Naive thymus-derived CD4-positive, alpha-beta T cell (primary cell): ENCODE results near the gene MKRN2OS. TPM values are rescaled to one million over a fixed set of nuclear protein-coding genes. Genes with fewer than 3 reads are reported as not detected.

Source experiments
- ATAC-seq: fragments of 150-1000 bp; cut with Tn5 transposase; 2 replicates; pipeline ENCODE4 v1.10.0; 2021; ENCODE audit warnings: mild to moderate bottlenecking, moderate library complexity
- CTCF ChIA-PET: fragments of 350-600 bp; sonication (Branson Sonifier 250); formaldehyde crosslinking; loops from one replicate; lab custom pipeline; 2021; ENCODE audit warnings: antibody characterized with exemption; lab: Charles Lee
- POLR2A ChIA-PET: fragments of 350-600 bp; sonication (Branson Sonifier 250); formaldehyde crosslinking; loops from one replicate; lab custom pipeline; 2021; ENCODE audit warnings: antibody characterized with exemption, inconsistent platforms; lab: Charles Lee
- DNase-seq, 9 donors: peaks; one replicate each; pipeline versions ENCODE4 v3.0.0 to v3.0.0-alpha.2; 2020 to 2022; ENCODE audit warnings: mixed read lengths in 1 of 9
- H3K27ac ChIP-seq: one replicate; pipeline ENCODE4 v1.7.0; 2013; ENCODE audit warnings: mild to moderate bottlenecking, low read depth, low read length, moderate library complexity
- H3K27me3 ChIP-seq, 2 donors: one replicate each; pipeline ENCODE4 v1.7.0; 2013; ENCODE audit warnings: low read length in 2 of 2, mild to moderate bottlenecking in 2 of 2, moderate library complexity in 2 of 2; ENCODE audit not compliant: control insufficient read depth in 2 of 2, insufficient read depth in 2 of 2
- H3K36me3 ChIP-seq, 3 experiments: 1 replicate in 2 of 3; 2 replicates in 1 of 3; pipeline ENCODE4 v1.7.0; 2013; ENCODE audit warnings: low read length in 3 of 3, mild to moderate bottlenecking in 3 of 3, moderate library complexity in 1 of 3; ENCODE audit not compliant: insufficient read depth in 3 of 3, control insufficient read depth in 2 of 3
- H3K4me1 ChIP-seq, 2 donors: one replicate each; pipeline ENCODE4 v1.7.0; 2013; ENCODE audit warnings: low read length in 2 of 2, mild to moderate bottlenecking in 2 of 2, moderate library complexity in 1 of 2; ENCODE audit not compliant: control insufficient read depth in 2 of 2, insufficient read depth in 2 of 2
- H3K4me3 ChIP-seq: 2 replicates; pipeline ENCODE4 v1.7.0; 2013; ENCODE audit warnings: mild to moderate bottlenecking, low read length
- H3K9me3 ChIP-seq, 3 experiments: 1 replicate in 2 of 3; 2 replicates in 1 of 3; pipeline ENCODE4 v1.7.0; 2013; ENCODE audit warnings: low read length in 3 of 3; ENCODE audit not compliant: control insufficient read depth in 2 of 3
- H3K27ac Mint-ChIP-seq, 9 donors: one replicate each; pipeline ENCODE4 v1.8.0; 2020 to 2022; ENCODE audit warnings: mixed read lengths in 9 of 9, mild to moderate bottlenecking in 8 of 9, moderate library complexity in 5 of 9, inconsistent platforms in 2 of 9
- H3K27me3 Mint-ChIP-seq, 5 donors: one replicate each; pipeline ENCODE4 v1.8.0; 2021 to 2022; ENCODE audit warnings: mixed read lengths in 5 of 5, mild to moderate bottlenecking in 1 of 5
- H3K36me3 Mint-ChIP-seq, 5 donors: one replicate each; pipeline ENCODE4 v1.8.0; 2020 to 2022; ENCODE audit warnings: mixed read lengths in 5 of 5, mild to moderate bottlenecking in 3 of 5, inconsistent platforms in 1 of 5
- H3K4me1 Mint-ChIP-seq, 7 donors: one replicate each; pipeline ENCODE4 v1.8.0; 2020 to 2022; ENCODE audit warnings: mixed read lengths in 7 of 7, mild to moderate bottlenecking in 3 of 7, inconsistent platforms in 1 of 7
- H3K4me3 Mint-ChIP-seq, 10 donors: one replicate each; pipeline ENCODE4 v1.8.0; 2020 to 2022; ENCODE audit warnings: mild to moderate bottlenecking in 10 of 10, mixed read lengths in 10 of 10, moderate library complexity in 6 of 10, inconsistent platforms in 2 of 10
- H3K9me3 Mint-ChIP-seq, 11 donors: one replicate each; pipeline ENCODE4 v1.8.0; 2020 to 2022; ENCODE audit warnings: mixed read lengths in 11 of 11, mild to moderate bottlenecking in 4 of 11, inconsistent platforms in 1 of 11, moderate library complexity in 1 of 11
- intact Hi-C, 2 donors: fragments of 100-400 bp; cut with micrococcal nuclease; formaldehyde crosslinking; loops; one replicate each; pipeline ENCODE4 v1.15.1; 2023
- polyA plus RNA-seq, 2 donors: library from polyadenylated mRNA; unstranded; fragments of 300-500 nt; fragmentation: Illumina TruSeq; gene quantifications; one replicate each; pipeline ENCODE4 v1.2.3, GENCODE V29; 2021
- total RNA-seq, 6 experiments: library from RNA in 5 of 6; stranded (reverse) in 5 of 6; gene quantifications; 1 replicate in 5 of 6; 2 replicates in 1 of 6; pipeline ENCODE4 v1.2.3 and lab custom pipeline; 2021 to 2026

The MKRN2OS gene
- not detected for total RNA-seq
- not detected for polyA plus RNA-seq
- total RNA-seq (lab: John Stamatoyannopoulos, UW): not detected

- no peaks in the 10 kb centered on the region for H3K36me3 ChIP-seq
- no peak within 1 kb of the TSS for H3K27ac Mint-ChIP-seq
- H3K9me3 Mint-ChIP-seq: no peaks in the 10 kb centered on the region
- ChIA-PET CTCF (no interaction called here), POLR2A (no interaction called here)
- no peak within 1 kb of the TSS for H3K4me3 Mint-ChIP-seq
- no peak for ATAC-seq
- no peak for DNase-seq
- H3K27me3 Mint-ChIP-seq: peaks cover 0 to 3% (median 0%) of the 10 kb centered on the region in 5 donors
- no peak within 1 kb of the TSS for H3K4me3 ChIP-seq
- H3K27ac ChIP-seq: no peak within 1 kb of the TSS
- no peaks in the 10 kb centered on the region for H3K27me3 ChIP-seq
- H3K36me3 Mint-ChIP-seq: peaks cover 0 to 4% (median 0%) of the 10 kb centered on the region in 5 donors
- H3K4me1 ChIP-seq: no peaks in the 10 kb centered on the region
- peaks cover 0 to 2% (median 0%) of the 10 kb centered on the region in 7 donors for H3K4me1 Mint-ChIP-seq
- intact Hi-C loops: no loop called here
- H3K9me3 ChIP-seq: no peaks in the 10 kb centered on the region
These were observed at the start of gene MKRN2OS for GRCh38 chr3:12545473-12545791. Gene MKRN2OS (minus strand): TSS chr3:12545499. CDS start chr3:12545464, 35 bp downstream.

DNA sequence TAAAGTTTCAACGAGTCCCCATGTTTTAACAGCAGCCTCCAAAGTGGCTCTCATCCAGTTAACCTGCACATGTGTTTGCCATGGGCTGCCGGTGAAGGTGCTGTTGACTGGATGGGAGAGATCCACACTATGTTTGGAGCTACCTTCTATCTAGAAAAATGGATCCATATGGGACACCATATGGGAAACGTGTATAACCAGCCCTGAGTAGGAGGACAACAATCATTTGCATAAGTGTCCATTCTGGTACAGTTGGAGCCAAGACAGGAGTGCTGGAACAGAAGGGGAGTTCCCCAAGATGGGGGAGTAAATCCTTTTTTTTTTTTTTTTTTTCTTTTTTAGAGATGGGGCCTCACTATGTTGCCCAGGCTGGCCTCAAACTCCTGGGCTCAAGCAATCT lies 48.2 kb upstream of the MKRN2OS start:
- H3K4me3 Mint-ChIP-seq: no peak overlapping the region
- no peaks in the 10 kb centered on the region for H3K27me3 ChIP-seq
- intact Hi-C loops: no loop called here
- H3K9me3 ChIP-seq: no peaks in the 10 kb centered on the region
- peaks cover 8 to 48% (median 28%) of the 10 kb centered on the region in 5 donors for H3K36me3 Mint-ChIP-seq
- H3K36me3 ChIP-seq: peaks cover 18 to 88% (median 20%) of the 10 kb centered on the region in 3 experiments
- no peaks in the 10 kb centered on the region for H3K27me3 Mint-ChIP-seq
- no peaks in the 10 kb centered on the region for H3K9me3 Mint-ChIP-seq
- H3K4me3 ChIP-seq: no peak overlapping the region
- no peaks in the 10 kb centered on the region for H3K4me1 ChIP-seq
- ChIA-PET POLR2A (no interaction called here), CTCF (no interaction called here)
- peak overlapping the region in 7 of 9 donors; percentile 28 to 81 (median 54) for H3K27ac Mint-ChIP-seq
- ATAC-seq: no peak
- no peak for DNase-seq
- H3K27ac ChIP-seq: peak overlapping the region; percentile 4
- peaks cover 0 to 5% (median 0%) of the 10 kb centered on the region in 7 donors for H3K4me1 Mint-ChIP-seq

DNA sequence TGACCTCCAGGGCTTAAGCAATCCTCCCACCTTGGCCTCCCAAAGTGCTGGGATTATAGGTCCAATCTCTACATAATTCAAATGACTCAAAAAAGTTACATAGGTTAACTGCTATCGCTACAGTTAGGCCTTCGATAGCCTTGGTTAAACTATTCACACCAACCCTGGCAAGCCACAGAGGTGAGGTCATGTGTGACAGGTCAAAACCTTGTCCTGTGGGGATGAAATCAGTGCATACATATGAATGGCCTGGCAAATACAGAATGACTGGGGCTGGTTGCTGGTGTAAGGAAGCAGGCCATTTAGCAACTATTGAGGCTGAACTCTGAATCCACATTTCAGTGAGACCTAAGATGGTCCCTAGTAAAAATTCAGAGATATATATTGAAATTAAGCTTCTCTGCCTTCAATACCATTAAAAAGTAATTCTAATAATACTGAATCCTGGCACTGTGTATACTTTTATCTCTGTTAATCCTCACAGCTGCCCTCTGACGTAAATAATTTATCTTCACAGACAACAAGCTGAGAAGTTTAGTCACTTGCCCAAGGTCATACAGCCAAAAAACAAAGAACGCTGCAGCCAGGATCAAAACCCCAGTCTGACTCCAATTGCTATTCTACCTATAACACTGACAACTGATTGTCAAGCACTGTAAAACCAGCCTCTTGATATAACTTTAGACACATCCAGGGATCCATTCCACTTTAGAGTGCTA lies 46.9 kb upstream of the MKRN2OS start:
- ATAC-seq (no peak), DNase-seq (no peak)
- POLR2A ChIA-PET: no interaction called here
- peaks cover 8 to 48% (median 28%) of the 10 kb centered on the region in 5 donors for H3K36me3 Mint-ChIP-seq
- H3K9me3 ChIP-seq: no peaks in the 10 kb centered on the region
- H3K4me1 ChIP-seq: no peaks in the 10 kb centered on the region
- H3K4me1 Mint-ChIP-seq: peaks cover 0 to 5% (median 0%) of the 10 kb centered on the region in 7 donors
- CTCF ChIA-PET: no interaction called here
- H3K36me3 ChIP-seq: peaks cover 20 to 88% (median 23%) of the 10 kb centered on the region in 3 experiments
- no peak overlapping the region for H3K27ac ChIP-seq
- no peaks in the 10 kb centered on the region for H3K9me3 Mint-ChIP-seq
- no peak overlapping the region for H3K4me3 ChIP-seq
- H3K27ac Mint-ChIP-seq: peak overlapping the region in 4 of 9 donors; percentile 38 to 64 (median 56)
- intact Hi-C loops: no loop called here
- no peaks in the 10 kb centered on the region for H3K27me3 Mint-ChIP-seq
- no peak overlapping the region for H3K4me3 Mint-ChIP-seq
- no peaks in the 10 kb centered on the region for H3K27me3 ChIP-seq

GRCh38 chr3:12591456-12591855 lies 46.2 kb upstream of the MKRN2OS start:
- peaks cover 8 to 48% (median 28%) of the 10 kb centered on the region in 5 donors for H3K36me3 Mint-ChIP-seq
- POLR2A ChIA-PET: interaction anchor here (0.8 kb wide), 1 partner anchor 31 kb away, joined by 8 read pairs; no protein-coding TSS in a partner anchor
- no peak for ATAC-seq

GRCh38 chr3:12590096-12590495 lies 44.8 kb upstream of the MKRN2OS start:
- H3K4me1 ChIP-seq: no peaks in the 10 kb centered on the region

More at GRCh38 chr3:12591456-12591855, 46.2 kb upstream of the MKRN2OS start:
- intact Hi-C loops: no loop called here
- H3K27me3 Mint-ChIP-seq: no peaks in the 10 kb centered on the region
- no peak for DNase-seq
- H3K9me3 Mint-ChIP-seq: no peaks in the 10 kb centered on the region
- Histone ChIP-seq H3K36me3 (peaks cover 20 to 84% (median 23%) of the 10 kb centered on the region in 3 experiments), H3K4me1 (no peaks in the 10 kb centered on the region), H3K27ac (no peak overlapping the region), H3K9me3 (no peaks in the 10 kb centered on the region), H3K27me3 (no peaks in the 10 kb centered on the region), H3K4me3 (no peak overlapping the region)
- H3K4me1 Mint-ChIP-seq: peaks cover 0 to 5% (median 0%) of the 10 kb centered on the region in 7 donors
- peak overlapping the region in 3 of 9 donors; percentile 12 to 64 (median 25) for H3K27ac Mint-ChIP-seq
- H3K4me3 Mint-ChIP-seq: no peak overlapping the region
- CTCF ChIA-PET: no interaction called here

GRCh38 chr3:12588039-12589009 lies 43.0 kb upstream of the MKRN2OS start:
- no peaks in the 10 kb centered on the region for H3K27me3 Mint-ChIP-seq
- no peaks in the 10 kb centered on the region for H3K27me3 ChIP-seq
- peaks cover 29 to 82% (median 29%) of the 10 kb centered on the region in 3 experiments for H3K36me3 ChIP-seq
- no peaks in the 10 kb centered on the region for H3K4me1 ChIP-seq
- no peak overlapping the region for H3K27ac ChIP-seq
- peaks cover 0 to 5% (median 0%) of the 10 kb centered on the region in 7 donors for H3K4me1 Mint-ChIP-seq
- intact Hi-C loops: no loop called here
- peak overlapping the region in 3 of 9 donors; percentile 13 to 53 (median 22) for H3K27ac Mint-ChIP-seq
- no peaks in the 10 kb centered on the region for H3K9me3 Mint-ChIP-seq
- CTCF ChIA-PET: no interaction called here
- POLR2A ChIA-PET: interaction anchor here (0.6 to 0.9 kb wide), 3 partner anchors 10 to 55 kb away, joined by 3 to 4 read pairs (median 3); no protein-coding TSS in a partner anchor
- DNase-seq (no peak), ATAC-seq (no peak)
- no peak overlapping the region for H3K4me3 Mint-ChIP-seq
- peaks cover 13 to 53% (median 20%) of the 10 kb centered on the region in 5 donors for H3K36me3 Mint-ChIP-seq
- no peaks in the 10 kb centered on the region for H3K9me3 ChIP-seq
- H3K4me3 ChIP-seq: no peak overlapping the region

More at GRCh38 chr3:12590096-12590495, 44.8 kb upstream of the MKRN2OS start:
- Histone ChIP-seq H3K27ac (no peak overlapping the region), H3K9me3 (no peaks in the 10 kb centered on the region), H3K36me3 (peaks cover 20 to 81% (median 26%) of the 10 kb centered on the region in 3 experiments), H3K27me3 (no peaks in the 10 kb centered on the region), H3K4me3 (no peak overlapping the region)
- H3K4me3 Mint-ChIP-seq: no peak overlapping the region
- intact Hi-C loops: no loop called here
- ChIA-PET CTCF (no interaction called here), POLR2A (no interaction called here)
- H3K27me3 Mint-ChIP-seq: no peaks in the 10 kb centered on the region
- ATAC-seq (peak; percentile 68), DNase-seq (no peak)
- peaks cover 8 to 50% (median 22%) of the 10 kb centered on the region in 5 donors for H3K36me3 Mint-ChIP-seq
- no peak overlapping the region for H3K27ac Mint-ChIP-seq
- H3K4me1 Mint-ChIP-seq: peaks cover 0 to 5% (median 0%) of the 10 kb centered on the region in 7 donors
- no peaks in the 10 kb centered on the region for H3K9me3 Mint-ChIP-seq
